Measurements from ENCODE around the gene OR2M3.

Gene OR2M3

GRCh38 chr1:248196965-248197364 is at the start of gene OR2M3:
TSS of gene OR2M3 (plus strand) at chr1:248197265. CDS start at chr1:248203068, 5,803 bp downstream.
- no peak for ATAC-seq (ENCODE audit: insufficient read depth, low read depth)
- TF ChIP-seq CTCF (IDR thresholded peaks at IDR 0.05; ENCODE audit: borderline replicate concordance, extremely low read depth, low read length, poor library complexity, severe bottlenecking) (no peak), EZH2 (IDR thresholded peaks at IDR 0.05; ENCODE audit: borderline replicate concordance, low read depth, low read length, severe bottlenecking) (no peak)
- Histone ChIP-seq H3K4me3 (ENCODE audit: low read depth in 1 of 2, low read length in 2 of 2) (no peak within 1 kb of the TSS), H3K79me2 (ENCODE audit: insufficient read depth, low read length) (no peaks in the 10 kb centered on the region), H3K4me1 (ENCODE audit: insufficient read depth, low read length) (no peaks in the 10 kb centered on the region), H3K9ac (ENCODE audit: low read depth, low read length) (no peak within 1 kb of the TSS), H3K27me3 (ENCODE audit: insufficient read depth, low read length, poor library complexity) (no peaks in the 10 kb centered on the region), H3K36me3 (ENCODE audit: insufficient read depth, low read length) (no peaks in the 10 kb centered on the region), H3K4me2 (ENCODE audit: insufficient read depth, low read length) (no peak within 1 kb of the TSS), H3K9me3 (ENCODE audit: insufficient read depth, low read length, severe bottlenecking) (no peaks in the 10 kb centered on the region), H4K20me1 (ENCODE audit: insufficient read depth, low read length) (no peaks in the 10 kb centered on the region), H3K27ac (ENCODE audit: low read length) (no peak within 1 kb of the TSS), H2AFZ (ENCODE audit: low read depth, low read length) (no peak within 1 kb of the TSS)
- no peak for DNase-seq

- H3K36me3 ChIP-seq (ENCODE audit: insufficient read depth, low read length), result no peaks in the 10 kb centered on the region
- no peak overlapping the region for H3K4me2 ChIP-seq (ENCODE audit: insufficient read depth, low read length)
- no peaks in the 10 kb centered on the region for H3K79me2 ChIP-seq (ENCODE audit: insufficient read depth, low read length)
- DNase-seq, result no peak
- TF ChIP-seq CTCF (IDR thresholded peaks at IDR 0.05; ENCODE audit: borderline replicate concordance, extremely low read depth, low read length, poor library complexity, severe bottlenecking) (peak; percentile 26), EZH2 (IDR thresholded peaks at IDR 0.05; ENCODE audit: borderline replicate concordance, low read depth, low read length, severe bottlenecking) (no peak)
- no peaks in the 10 kb centered on the region for H4K20me1 ChIP-seq (ENCODE audit: insufficient read depth, low read length)
- H3K27me3 ChIP-seq (ENCODE audit: insufficient read depth, low read length, poor library complexity), result no peaks in the 10 kb centered on the region
- H3K4me3 ChIP-seq (ENCODE audit: low read depth in 1 of 2, low read length in 2 of 2), result no peak overlapping the region
- H2AFZ ChIP-seq (ENCODE audit: low read depth, low read length), result no peak overlapping the region
- no peaks in the 10 kb centered on the region for H3K4me1 ChIP-seq (ENCODE audit: insufficient read depth, low read length)
- no peak overlapping the region for H3K27ac ChIP-seq (ENCODE audit: low read length)
- no peak overlapping the region for H3K9ac ChIP-seq (ENCODE audit: low read depth, low read length)
- H3K9me3 ChIP-seq (ENCODE audit: insufficient read depth, low read length, severe bottlenecking), result no peaks in the 10 kb centered on the region
- ATAC-seq (ENCODE audit: insufficient read depth, low read depth), result no peak
Measured at GRCh38 chr1:248152056-248152827, 44.8 kb upstream of the OR2M3 start.

DNA sequence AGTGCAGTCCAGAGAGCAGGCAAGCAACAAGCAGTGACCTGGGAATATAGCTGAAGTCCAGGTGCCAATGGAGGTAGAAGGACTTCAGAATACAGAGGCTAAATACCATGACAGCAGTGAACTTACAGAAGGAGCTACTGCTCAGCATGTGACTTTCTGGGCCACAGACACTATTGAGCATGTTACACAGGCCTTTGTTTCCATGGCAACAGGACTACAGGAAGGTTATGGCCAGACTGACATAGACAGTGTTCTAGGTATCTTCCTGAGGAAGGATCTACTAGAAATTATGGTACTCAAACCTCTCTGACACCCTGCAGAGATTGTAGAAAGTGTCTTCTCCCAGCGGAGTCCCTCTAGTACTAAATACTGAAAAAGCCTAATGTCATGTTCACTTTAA is 41.1 kb upstream of the OR2M3 start:
- no peak overlapping the region for H3K9ac ChIP-seq (ENCODE audit: low read depth, low read length)
- no peak overlapping the region for H3K27ac ChIP-seq (ENCODE audit: low read length)
- no peaks in the 10 kb centered on the region for H3K4me1 ChIP-seq (ENCODE audit: insufficient read depth, low read length)
- H2AFZ ChIP-seq (ENCODE audit: low read depth, low read length), result no peak overlapping the region
- H4K20me1 ChIP-seq (ENCODE audit: insufficient read depth, low read length), result no peaks in the 10 kb centered on the region
- no peaks in the 10 kb centered on the region for H3K9me3 ChIP-seq (ENCODE audit: insufficient read depth, low read length, severe bottlenecking)
- peak; percentile 35; the same call in 1 of the 3 replicates for ATAC-seq (ENCODE audit: insufficient read depth, low read depth)
- TF ChIP-seq CTCF (IDR thresholded peaks at IDR 0.05; ENCODE audit: borderline replicate concordance, extremely low read depth, low read length, poor library complexity, severe bottlenecking) (no peak), EZH2 (IDR thresholded peaks at IDR 0.05; ENCODE audit: borderline replicate concordance, low read depth, low read length, severe bottlenecking) (no peak)
- no peak for DNase-seq
- H3K4me2 ChIP-seq (ENCODE audit: insufficient read depth, low read length), result no peak overlapping the region
- H3K27me3 ChIP-seq (ENCODE audit: insufficient read depth, low read length, poor library complexity), result no peaks in the 10 kb centered on the region
- H3K79me2 ChIP-seq (ENCODE audit: insufficient read depth, low read length), result no peaks in the 10 kb centered on the region
- H3K4me3 ChIP-seq (ENCODE audit: low read depth in 1 of 2, low read length in 2 of 2), result no peak overlapping the region
- H3K36me3 ChIP-seq (ENCODE audit: insufficient read depth, low read length), result no peaks in the 10 kb centered on the region
